Right lobe of liver (tissue), 4 donors: ENCODE results near the gene ADGRL3.

Experiments
- POLR2A ChIP-seq: fragments of 450-650 bp; IDR thresholded peaks from one replicate; pipeline ENCODE4 v1.6.1; 2017; ENCODE audit warnings: antibody characterized with exemption, mild to moderate bottlenecking
- TF ChIP-seq, protein P1 (sequence below), 4 donors: fragments of 200-600 bp in 3 of 4; fragments of 450-650 bp in 1 of 4; IDR thresholded peaks; one replicate each; pipeline versions ENCODE4 v1.5.1 to v1.8.0; 2016 to 2022; ENCODE audit warnings: antibody characterized with exemption in 4 of 4, mild to moderate bottlenecking in 2 of 4
- donor health status: DM: no; HTN: no; CAD: no.
- donor health status: DM: no; HTN: no; CAD: no.
- donor health status: DM: no; HTN: yes; CAD: no.

DNA sequence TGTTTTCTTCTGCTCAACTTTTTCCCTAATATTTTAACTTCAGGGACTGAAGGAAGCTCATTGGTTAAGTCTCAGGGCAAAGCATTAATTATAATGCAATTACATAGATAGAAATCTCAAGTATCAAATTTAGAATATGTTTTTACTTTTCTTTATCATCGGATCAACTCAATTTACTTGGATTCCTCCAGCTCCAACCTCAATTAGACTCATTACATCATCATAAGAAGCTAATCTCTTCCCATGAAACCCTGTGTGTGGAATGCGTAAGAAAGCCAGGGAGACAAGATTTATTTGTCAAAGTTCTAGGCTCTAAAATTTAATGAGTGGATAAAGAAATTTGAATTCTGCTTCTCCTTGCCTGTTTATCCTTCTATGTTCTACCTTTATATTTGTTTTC is 918.4 kb downstream of the ADGRL3 start:
- TF ChIP-seq, protein P1, sequence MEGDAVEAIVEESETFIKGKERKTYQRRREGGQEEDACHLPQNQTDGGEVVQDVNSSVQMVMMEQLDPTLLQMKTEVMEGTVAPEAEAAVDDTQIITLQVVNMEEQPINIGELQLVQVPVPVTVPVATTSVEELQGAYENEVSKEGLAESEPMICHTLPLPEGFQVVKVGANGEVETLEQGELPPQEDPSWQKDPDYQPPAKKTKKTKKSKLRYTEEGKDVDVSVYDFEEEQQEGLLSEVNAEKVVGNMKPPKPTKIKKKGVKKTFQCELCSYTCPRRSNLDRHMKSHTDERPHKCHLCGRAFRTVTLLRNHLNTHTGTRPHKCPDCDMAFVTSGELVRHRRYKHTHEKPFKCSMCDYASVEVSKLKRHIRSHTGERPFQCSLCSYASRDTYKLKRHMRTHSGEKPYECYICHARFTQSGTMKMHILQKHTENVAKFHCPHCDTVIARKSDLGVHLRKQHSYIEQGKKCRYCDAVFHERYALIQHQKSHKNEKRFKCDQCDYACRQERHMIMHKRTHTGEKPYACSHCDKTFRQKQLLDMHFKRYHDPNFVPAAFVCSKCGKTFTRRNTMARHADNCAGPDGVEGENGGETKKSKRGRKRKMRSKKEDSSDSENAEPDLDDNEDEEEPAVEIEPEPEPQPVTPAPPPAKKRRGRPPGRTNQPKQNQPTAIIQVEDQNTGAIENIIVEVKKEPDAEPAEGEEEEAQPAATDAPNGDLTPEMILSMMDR (IDR thresholded peaks at IDR 0.05): no peak
- TF ChIP-seq POLR2A: no peak
